GM21619 (cell line): ENCODE measurements around the gene SLC35B4.
A peak's percentile ranks its signal among the peaks of the same experiment; 100 is the strongest.

Experiments used
- ATAC-seq: cut with Tn5 transposase; IDR thresholded peaks from one replicate; pipeline ENCODE4 v1.9.1; 2021; ENCODE audit not compliant: unreplicated experiment

The SLC35B4 gene

GRCh38 chr7:134332892-134333291 is 16.2 kb upstream of the SLC35B4 start:
- ATAC-seq, result no peak

- ATAC-seq, result no peak
These were observed 14.7 kb upstream of the SLC35B4 start for GRCh38 chr7:134331393-134331792.

GRCh38 chr7:134330974-134331373 is 14.2 kb upstream of the SLC35B4 start:
- no peak for ATAC-seq

- ATAC-seq, result no peak
These were observed 13.1 kb upstream of the SLC35B4 start for GRCh38 chr7:134329614-134330346.

GRCh38 chr7:134328900-134329299 is 12.2 kb upstream of the SLC35B4 start:
- no peak for ATAC-seq

- peak; percentile 93 for ATAC-seq
These were observed 11.2 kb upstream of the SLC35B4 start for GRCh38 chr7:134327896-134328295.

- ATAC-seq, result no peak
These were observed 7.4 kb upstream of the SLC35B4 start for GRCh38 chr7:134324107-134324506.

GRCh38 chr7:134320201-134320600 is 3.5 kb upstream of the SLC35B4 start:
- ATAC-seq, result no peak

- ATAC-seq, result no peak
These were observed 1.7 kb upstream of the SLC35B4 start for GRCh38 chr7:134318443-134318842.

GRCh38 chr7:134317434-134317833 is 704 bp upstream of the SLC35B4 start:
- ATAC-seq, result no peak

GRCh38 chr7:134315679-134316538 is 821 bp downstream of the SLC35B4 start:
- peak; percentile 0 for ATAC-seq

- ATAC-seq, result no peak
These were observed 3.2 kb downstream of the SLC35B4 start for GRCh38 chr7:134313543-134313942.

GRCh38 chr7:134312717-134313116 is 4.0 kb downstream of the SLC35B4 start:
- no peak for ATAC-seq

GRCh38 chr7:134311807-134312206 is 4.9 kb downstream of the SLC35B4 start:
- no peak for ATAC-seq

- ATAC-seq, result no peak
These were observed 8.2 kb downstream of the SLC35B4 start for GRCh38 chr7:134308548-134308947.

- no peak for ATAC-seq
These were observed 9.4 kb downstream of the SLC35B4 start for GRCh38 chr7:134307320-134307719.

GRCh38 chr7:134302120-134302519 is 14.6 kb downstream of the SLC35B4 start:
- no peak for ATAC-seq

- no peak for ATAC-seq
These were observed 15.1 kb downstream of the SLC35B4 start for GRCh38 chr7:134301592-134301991.

GRCh38 chr7:134300988-134301387 is 15.7 kb downstream of the SLC35B4 start:
- ATAC-seq, result no peak

GRCh38 chr7:134298902-134299683 is 17.6 kb downstream of the SLC35B4 start:
- ATAC-seq, result peak; percentile 69

GRCh38 chr7:134297489-134297888 is 19.2 kb downstream of the SLC35B4 start:
- ATAC-seq, result no peak
